NCI-H1436 (cell line): Measurements from ENCODE around the gene TEX35.

Experiments used
- DNase-seq: peaks from one replicate; lab custom pipeline; 2025; lab: John Stamatoyannopoulos, UW

Gene TEX35

GRCh38 chr1:178512566-178513277 is at the start of gene TEX35:
Gene TEX35 (plus strand): TSS chr1:178513109. CDS start chr1:178513189, 80 bp downstream.
- DNase-seq: no peak

- no peak for DNase-seq
These were observed 48.8 kb upstream of the TEX35 start for GRCh38 chr1:178464141-178464540.

GRCh38 chr1:178464566-178464965 is 48.3 kb upstream of the TEX35 start:
- DNase-seq: no peak

GRCh38 chr1:178465011-178465410 is 47.9 kb upstream of the TEX35 start:
- DNase-seq: no peak

GRCh38 chr1:178467837-178468236 is 45.1 kb upstream of the TEX35 start:
- no peak for DNase-seq

GRCh38 chr1:178470411-178470960 is 42.4 kb upstream of the TEX35 start:
- no peak for DNase-seq

- DNase-seq: no peak
These were observed 40.4 kb upstream of the TEX35 start for GRCh38 chr1:178472531-178472930.

GRCh38 chr1:178477373-178477772 is 35.5 kb upstream of the TEX35 start:
- no peak for DNase-seq

GRCh38 chr1:178477841-178478240 is 35.1 kb upstream of the TEX35 start:
- DNase-seq: no peak

GRCh38 chr1:178483251-178483957 is 29.5 kb upstream of the TEX35 start:
- no peak for DNase-seq

- DNase-seq: no peak
These were observed 28.1 kb upstream of the TEX35 start for GRCh38 chr1:178484698-178485225.

GRCh38 chr1:178485541-178485981 is 27.3 kb upstream of the TEX35 start:
- no peak for DNase-seq

- no peak for DNase-seq
These were observed 26.5 kb upstream of the TEX35 start for GRCh38 chr1:178486100-178487069.

GRCh38 chr1:178487070-178487615 is 25.8 kb upstream of the TEX35 start:
- no peak for DNase-seq

GRCh38 chr1:178488393-178488792 is 24.5 kb upstream of the TEX35 start:
- no peak for DNase-seq

- no peak for DNase-seq
These were observed 23.5 kb upstream of the TEX35 start for GRCh38 chr1:178489399-178489798.

GRCh38 chr1:178490136-178490535 is 22.8 kb upstream of the TEX35 start:
- no peak for DNase-seq

GRCh38 chr1:178490967-178491366 is 21.9 kb upstream of the TEX35 start:
- DNase-seq: no peak

- DNase-seq: no peak
These were observed 21.2 kb upstream of the TEX35 start for GRCh38 chr1:178491721-178492120.

- no peak for DNase-seq
These were observed 20.6 kb upstream of the TEX35 start for GRCh38 chr1:178492341-178492740.

GRCh38 chr1:178493301-178493741 is 19.6 kb upstream of the TEX35 start:
- no peak for DNase-seq
